ENCODE data around the gene TELO2.

The TELO2 gene

GRCh38 chr16:1545044-1546040 is 52.2 kb downstream of the TELO2 start:
- CTCF ChIA-PET, result no interaction called here
- TF ChIP-seq PKNOX1 (IDR thresholded peaks at IDR 0.05) (no peak), LEF1 (IDR thresholded peaks at IDR 0.05; ENCODE audit: borderline replicate concordance) (no peak), FOXM1 (IDR thresholded peaks at IDR 0.05; ENCODE audit: borderline replicate concordance) (no peak), SUZ12 (IDR thresholded peaks at IDR 0.05) (no peak), SP1 (IDR thresholded peaks at IDR 0.05) (no peak), FOXA1 (IDR thresholded peaks at IDR 0.05) (no peak), L3MBTL2 (conservative IDR thresholded peaks at IDR 0.05) (no peak), BHLHE40 (IDR thresholded peaks at IDR 0.05; ENCODE audit: borderline replicate concordance) (no peak), NFRKB (IDR thresholded peaks at IDR 0.05) (no peak), TARDBP (IDR thresholded peaks at IDR 0.05) (no peak), FOXK2 (IDR thresholded peaks at IDR 0.05) (no peak), ELF4 (IDR thresholded peaks at IDR 0.05) (no peak), CTBP1 (IDR thresholded peaks at IDR 0.05; ENCODE audit: borderline replicate concordance) (no peak), ZNF384 (IDR thresholded peaks at IDR 0.05) (no peak), HDGF (IDR thresholded peaks at IDR 0.05; ENCODE audit: borderline replicate concordance) (no peak), ARNT (IDR thresholded peaks at IDR 0.05) (no peak)
- DNase-seq (ENCODE audit: extremely low spot score), result no peak
- POLR2A ChIA-PET, result no interaction called here

- CTCF ChIA-PET, result no interaction called here
- no peak for DNase-seq (ENCODE audit: extremely low spot score)
Observed at GRCh38 chr16:1546430-1546829, 53.3 kb downstream of the TELO2 start.

GRCh38 chr16:1548233-1548632 is 55.1 kb downstream of the TELO2 start:
- DNase-seq (ENCODE audit: extremely low spot score), result no peak
- ChIA-PET POLR2A (no interaction called here), CTCF (no interaction called here)
- TF ChIP-seq LEF1 (IDR thresholded peaks at IDR 0.05; ENCODE audit: borderline replicate concordance), result no peak
- no peak for TF ChIP-seq PKNOX1 (IDR thresholded peaks at IDR 0.05)
- no peak for TF ChIP-seq CTBP1 (IDR thresholded peaks at IDR 0.05; ENCODE audit: borderline replicate concordance)
- no peak for TF ChIP-seq SP1 (IDR thresholded peaks at IDR 0.05)
- no peak for TF ChIP-seq ZNF384 (IDR thresholded peaks at IDR 0.05)
- no peak for TF ChIP-seq FOXK2 (IDR thresholded peaks at IDR 0.05)
- TF ChIP-seq NFRKB (IDR thresholded peaks at IDR 0.05), result no peak
- TF ChIP-seq BHLHE40 (IDR thresholded peaks at IDR 0.05; ENCODE audit: borderline replicate concordance), result no peak
- TF ChIP-seq HDGF (IDR thresholded peaks at IDR 0.05; ENCODE audit: borderline replicate concordance), result no peak
- no peak for TF ChIP-seq ARNT (IDR thresholded peaks at IDR 0.05)
- TF ChIP-seq FOXM1 (IDR thresholded peaks at IDR 0.05; ENCODE audit: borderline replicate concordance), result no peak
- TF ChIP-seq ELF4 (IDR thresholded peaks at IDR 0.05), result no peak
- no peak for TF ChIP-seq TARDBP (IDR thresholded peaks at IDR 0.05)
- no peak for TF ChIP-seq SUZ12 (IDR thresholded peaks at IDR 0.05)
- TF ChIP-seq FOXA1 (IDR thresholded peaks at IDR 0.05), result no peak
- TF ChIP-seq L3MBTL2 (conservative IDR thresholded peaks at IDR 0.05), result no peak

More at GRCh38 chr16:1546430-1546829, 53.3 kb downstream of the TELO2 start:
- TF ChIP-seq TARDBP (IDR thresholded peaks at IDR 0.05), result no peak
- POLR2A ChIA-PET, result no interaction called here

- POLR2A ChIA-PET, result no interaction called here
- CTCF ChIA-PET, result no interaction called here
- TF ChIP-seq PKNOX1 (IDR thresholded peaks at IDR 0.05), result no peak
- no peak for TF ChIP-seq SUZ12 (IDR thresholded peaks at IDR 0.05)
- TF ChIP-seq FOXM1 (IDR thresholded peaks at IDR 0.05; ENCODE audit: borderline replicate concordance), result no peak
- no peak for TF ChIP-seq LEF1 (IDR thresholded peaks at IDR 0.05; ENCODE audit: borderline replicate concordance)
- no peak for TF ChIP-seq NFRKB (IDR thresholded peaks at IDR 0.05)
- TF ChIP-seq FOXK2 (IDR thresholded peaks at IDR 0.05), result no peak
- no peak for TF ChIP-seq HDGF (IDR thresholded peaks at IDR 0.05; ENCODE audit: borderline replicate concordance)
- no peak for TF ChIP-seq TARDBP (IDR thresholded peaks at IDR 0.05)
- no peak for TF ChIP-seq ZNF384 (IDR thresholded peaks at IDR 0.05)
- no peak for TF ChIP-seq ELF4 (IDR thresholded peaks at IDR 0.05)
- no peak for DNase-seq (ENCODE audit: extremely low spot score)
Observed at GRCh38 chr16:1548727-1549126, 55.6 kb downstream of the TELO2 start.

- no peak for DNase-seq (ENCODE audit: extremely low spot score)
- POLR2A ChIA-PET, result no interaction called here
- no peak for TF ChIP-seq LEF1 (IDR thresholded peaks at IDR 0.05; ENCODE audit: borderline replicate concordance)
- no peak for TF ChIP-seq TARDBP (IDR thresholded peaks at IDR 0.05)
- no peak for TF ChIP-seq CTBP1 (IDR thresholded peaks at IDR 0.05; ENCODE audit: borderline replicate concordance)
- TF ChIP-seq PKNOX1 (IDR thresholded peaks at IDR 0.05), result no peak
- TF ChIP-seq ELF4 (IDR thresholded peaks at IDR 0.05), result no peak
- TF ChIP-seq HDGF (IDR thresholded peaks at IDR 0.05; ENCODE audit: borderline replicate concordance), result no peak
- TF ChIP-seq ZNF384 (IDR thresholded peaks at IDR 0.05), result no peak
- no peak for TF ChIP-seq FOXA1 (IDR thresholded peaks at IDR 0.05)
- CTCF ChIA-PET, result no interaction called here
Observed at GRCh38 chr16:1550069-1550468, 56.9 kb downstream of the TELO2 start.
